Hair follicular keratinocyte (primary cell): ENCODE data around the gene FSHR. TPM values are rescaled to one million over a fixed set of nuclear protein-coding genes. Genes with fewer than 3 reads are reported as not detected.

ENCODE experiments used
- total RNA-seq: library from RNA; depleted of rRNA; stranded (reverse); fragments of >200 nt; gene quantifications from 2 replicates; pipeline ENCODE4 v1.2.3, GENCODE V29; 2015

The FSHR gene
- not detected in 2 replicates for total RNA-seq

DNA sequence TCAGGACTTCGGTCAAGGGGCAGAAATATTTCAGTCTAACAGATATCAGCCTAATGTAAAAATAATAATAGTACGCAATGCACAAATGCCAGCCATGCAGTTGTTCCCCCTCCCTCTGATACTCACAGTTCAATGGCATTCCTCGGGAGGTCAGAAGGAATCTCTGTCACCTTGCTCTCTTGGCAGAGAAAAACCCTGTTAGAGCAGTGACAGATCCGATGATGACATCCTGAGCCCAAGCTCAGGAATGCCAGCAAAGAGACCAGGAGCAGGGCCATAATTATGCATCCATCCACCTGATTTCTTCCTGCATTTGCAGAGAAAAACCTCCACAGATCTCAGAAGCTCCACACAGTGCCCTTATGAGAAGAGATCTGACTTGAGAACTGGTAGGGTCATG lies at the start of gene FSHR:
FSHR (minus strand) TSS at position 376 of the 400 bp plus-strand sequence; CDS start at position 278, 98 bp downstream.

